ENCODE data around the gene MRPL20. TPM values are rescaled to one million over a fixed set of nuclear protein-coding genes. Genes with fewer than 3 reads are reported as not detected.

MRPL20 gene
- polyA plus RNA-seq, 2 donors: 59.1 to 148 TPM

DNA sequence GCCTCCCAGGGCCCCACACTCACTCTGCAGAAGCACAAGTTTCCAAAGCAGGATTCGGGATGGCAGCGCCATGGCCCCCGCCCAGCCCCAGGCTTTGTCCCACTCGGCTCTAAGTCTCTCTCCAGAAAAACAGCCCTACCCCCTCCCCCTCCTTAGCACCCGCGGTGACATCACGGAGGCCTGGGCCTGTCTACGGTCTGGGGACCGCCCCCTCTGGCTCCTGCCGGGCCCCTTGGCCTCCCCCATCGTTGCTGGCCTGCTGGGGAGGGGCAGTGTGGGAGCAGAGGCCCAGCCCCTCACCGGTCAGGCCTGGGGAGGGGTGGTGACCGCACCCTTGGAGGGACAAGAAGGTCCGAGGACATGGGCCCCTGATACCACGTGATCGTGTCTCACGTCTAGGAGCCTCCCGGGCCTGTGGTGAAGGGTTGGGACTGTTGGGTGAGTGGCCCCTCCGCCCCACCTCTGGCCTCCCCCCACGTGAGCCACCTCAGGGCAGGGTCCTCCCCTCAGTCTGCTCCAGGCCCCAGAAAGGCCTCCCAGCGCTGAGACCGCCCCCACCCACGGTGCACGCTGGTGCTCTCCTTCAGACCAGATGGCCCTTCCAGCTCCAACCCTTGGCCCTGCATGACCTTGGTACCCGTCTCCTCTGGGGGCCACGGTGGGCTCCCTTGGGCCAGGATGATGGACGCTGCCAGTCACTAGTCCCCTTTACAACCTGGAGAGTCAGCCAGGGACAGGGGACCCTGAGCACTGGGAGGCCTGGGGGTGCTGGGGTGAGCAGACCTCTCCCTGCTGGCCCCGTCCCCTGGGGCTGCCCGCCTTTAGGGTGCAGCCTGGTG lies 48.4 kb downstream of the MRPL20 start, which contains the start of gene MXRA8:
MXRA8 (minus strand) TSS at position 123 of the 839 bp plus-strand sequence; CDS start at position 72, 51 bp downstream.
- WGBS, 2 donors: 24 to 31% methylated on average over 29 of the region's 29 CpGs
- Histone ChIP-seq H3K4me3 (ENCODE audit: low read depth in 1 of 2, low read length in 2 of 2) (peak within 1 kb of the TSS; percentile 7 to 34), H3K9me3 (ENCODE audit: control insufficient read depth in 2 of 2, insufficient read depth in 1 of 2, low read depth in 1 of 2, low read length in 1 of 2) (no peaks in the 10 kb centered on the region), H3K36me3 (ENCODE audit: control insufficient read depth in 2 of 2, insufficient read depth in 2 of 2, low read length in 1 of 2) (no peaks in the 10 kb centered on the region), H3K4me1 (ENCODE audit: control insufficient read depth in 2 of 2, insufficient read depth in 2 of 2, low read length in 1 of 2) (peaks cover 9 to 19% of the 10 kb centered on the region in 2 donors), H3K27me3 (ENCODE audit: control insufficient read depth in 1 of 2, insufficient read depth in 2 of 2, low read length in 2 of 2) (no peaks in the 10 kb centered on the region), H3K27ac (ENCODE audit: low read depth in 2 of 2, low read length in 1 of 2) (peak within 1 kb of the TSS; percentile 74 to 78)

- H3K4me1 ChIP-seq (ENCODE audit: control insufficient read depth in 2 of 2, insufficient read depth in 2 of 2, low read length in 1 of 2): peaks cover 9 to 24% of the 10 kb centered on the region in 2 donors
Measured at GRCh38 chr1:1357871-1358432, 49.1 kb downstream of the MRPL20 start.

DNA sequence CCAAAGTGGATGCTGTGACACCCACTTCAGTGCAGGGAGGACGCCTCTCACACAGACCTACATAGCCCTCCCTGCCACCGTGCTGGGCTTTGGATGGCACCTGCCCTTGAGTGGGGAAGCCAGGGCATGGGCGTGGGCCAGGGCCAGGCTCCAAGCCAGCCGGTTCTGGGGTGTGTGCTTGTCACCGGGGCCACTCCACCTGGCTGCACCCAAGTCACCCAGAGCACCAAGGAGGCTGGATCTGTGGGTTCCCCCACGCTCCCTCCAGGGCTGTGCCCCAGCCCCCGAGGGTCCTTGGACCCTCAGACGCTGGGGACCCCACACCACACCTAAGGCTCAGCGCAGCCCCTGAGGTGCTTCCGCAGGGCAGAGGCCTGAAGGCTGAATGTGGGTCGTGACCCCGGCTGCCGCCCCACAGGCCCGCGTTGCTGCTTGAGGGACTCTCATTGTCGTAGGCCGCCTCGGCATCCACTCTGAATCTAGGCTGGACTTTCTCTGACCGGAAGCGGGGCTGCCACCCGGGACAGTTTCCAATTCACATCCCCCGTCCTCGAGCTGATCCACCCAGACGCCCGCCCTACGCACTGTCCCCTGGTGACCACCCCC lies 50.2 kb downstream of the MRPL20 start:
- no peaks in the 10 kb centered on the region for H3K36me3 ChIP-seq (ENCODE audit: control insufficient read depth in 2 of 2, insufficient read depth in 2 of 2, low read length in 1 of 2)
- peak overlapping the region; percentile 58 to 74 for H3K27ac ChIP-seq (ENCODE audit: low read depth in 2 of 2, low read length in 1 of 2)
- no peaks in the 10 kb centered on the region for H3K9me3 ChIP-seq (ENCODE audit: control insufficient read depth in 2 of 2, insufficient read depth in 1 of 2, low read depth in 1 of 2, low read length in 1 of 2)
- WGBS, 2 donors: 47 to 51% methylated on average over 25 to 26 of the region's 26 CpGs
- peak overlapping the region; percentile 11 to 34 for H3K4me3 ChIP-seq (ENCODE audit: low read depth in 1 of 2, low read length in 2 of 2)
- H3K27me3 ChIP-seq (ENCODE audit: control insufficient read depth in 1 of 2, insufficient read depth in 2 of 2, low read length in 2 of 2): peaks cover 0 to 3% of the 10 kb centered on the region in 2 donors
- H3K4me1 ChIP-seq (ENCODE audit: control insufficient read depth in 2 of 2, insufficient read depth in 2 of 2, low read length in 1 of 2): peaks cover 9 to 24% of the 10 kb centered on the region in 2 donors

More at GRCh38 chr1:1357871-1358432, 49.1 kb downstream of the MRPL20 start:
- H3K27ac ChIP-seq (ENCODE audit: low read depth in 2 of 2, low read length in 1 of 2): peak overlapping the region; percentile 74 to 78
- 19 to 23% methylated on average over 17 of the region's 18 CpGs for WGBS, 2 donors
- no peaks in the 10 kb centered on the region for H3K9me3 ChIP-seq (ENCODE audit: control insufficient read depth in 2 of 2, insufficient read depth in 1 of 2, low read depth in 1 of 2, low read length in 1 of 2)
- no peaks in the 10 kb centered on the region for H3K36me3 ChIP-seq (ENCODE audit: control insufficient read depth in 2 of 2, insufficient read depth in 2 of 2, low read length in 1 of 2)
- peak overlapping the region; percentile 7 to 31 for H3K4me3 ChIP-seq (ENCODE audit: low read depth in 1 of 2, low read length in 2 of 2)
- peaks cover 0 to 3% of the 10 kb centered on the region in 2 donors for H3K27me3 ChIP-seq (ENCODE audit: control insufficient read depth in 1 of 2, insufficient read depth in 2 of 2, low read length in 2 of 2)

- WGBS, 2 donors: 31 to 40% methylated on average over 8 of the region's 8 CpGs
- Histone ChIP-seq H3K27me3 (ENCODE audit: control insufficient read depth in 1 of 2, insufficient read depth in 2 of 2, low read length in 2 of 2) (peaks cover 0 to 3% of the 10 kb centered on the region in 2 donors), H3K4me1 (ENCODE audit: control insufficient read depth in 2 of 2, insufficient read depth in 2 of 2, low read length in 1 of 2) (peaks cover 9 to 24% of the 10 kb centered on the region in 2 donors), H3K4me3 (ENCODE audit: low read depth in 1 of 2, low read length in 2 of 2) (peak overlapping the region in 1 of 2 donors; percentile 11), H3K9me3 (ENCODE audit: control insufficient read depth in 2 of 2, insufficient read depth in 1 of 2, low read depth in 1 of 2, low read length in 1 of 2) (no peaks in the 10 kb centered on the region), H3K27ac (ENCODE audit: low read depth in 2 of 2, low read length in 1 of 2) (peak overlapping the region in 1 of 2 donors; percentile 68), H3K36me3 (ENCODE audit: control insufficient read depth in 2 of 2, insufficient read depth in 2 of 2, low read length in 1 of 2) (no peaks in the 10 kb centered on the region)
Measured at GRCh38 chr1:1356166-1356795, 50.8 kb downstream of the MRPL20 start.

- H3K36me3 ChIP-seq (ENCODE audit: control insufficient read depth in 2 of 2, insufficient read depth in 2 of 2, low read length in 1 of 2): no peaks in the 10 kb centered on the region
- H3K4me3 ChIP-seq (ENCODE audit: low read depth in 1 of 2, low read length in 2 of 2): no peak overlapping the region
- H3K27me3 ChIP-seq (ENCODE audit: control insufficient read depth in 1 of 2, insufficient read depth in 2 of 2, low read length in 2 of 2): peaks cover 0 to 3% of the 10 kb centered on the region in 2 donors
- H3K9me3 ChIP-seq (ENCODE audit: control insufficient read depth in 2 of 2, insufficient read depth in 1 of 2, low read depth in 1 of 2, low read length in 1 of 2): no peaks in the 10 kb centered on the region
- H3K4me1 ChIP-seq (ENCODE audit: control insufficient read depth in 2 of 2, insufficient read depth in 2 of 2, low read length in 1 of 2): peaks cover 9 to 24% of the 10 kb centered on the region in 2 donors
- 5 to 7% methylated on average over 34 to 52 of the region's 52 CpGs for WGBS, 2 donors
- no peak overlapping the region for H3K27ac ChIP-seq (ENCODE audit: low read depth in 2 of 2, low read length in 1 of 2)
Measured at GRCh38 chr1:1355416-1355815, 51.7 kb downstream of the MRPL20 start.

DNA sequence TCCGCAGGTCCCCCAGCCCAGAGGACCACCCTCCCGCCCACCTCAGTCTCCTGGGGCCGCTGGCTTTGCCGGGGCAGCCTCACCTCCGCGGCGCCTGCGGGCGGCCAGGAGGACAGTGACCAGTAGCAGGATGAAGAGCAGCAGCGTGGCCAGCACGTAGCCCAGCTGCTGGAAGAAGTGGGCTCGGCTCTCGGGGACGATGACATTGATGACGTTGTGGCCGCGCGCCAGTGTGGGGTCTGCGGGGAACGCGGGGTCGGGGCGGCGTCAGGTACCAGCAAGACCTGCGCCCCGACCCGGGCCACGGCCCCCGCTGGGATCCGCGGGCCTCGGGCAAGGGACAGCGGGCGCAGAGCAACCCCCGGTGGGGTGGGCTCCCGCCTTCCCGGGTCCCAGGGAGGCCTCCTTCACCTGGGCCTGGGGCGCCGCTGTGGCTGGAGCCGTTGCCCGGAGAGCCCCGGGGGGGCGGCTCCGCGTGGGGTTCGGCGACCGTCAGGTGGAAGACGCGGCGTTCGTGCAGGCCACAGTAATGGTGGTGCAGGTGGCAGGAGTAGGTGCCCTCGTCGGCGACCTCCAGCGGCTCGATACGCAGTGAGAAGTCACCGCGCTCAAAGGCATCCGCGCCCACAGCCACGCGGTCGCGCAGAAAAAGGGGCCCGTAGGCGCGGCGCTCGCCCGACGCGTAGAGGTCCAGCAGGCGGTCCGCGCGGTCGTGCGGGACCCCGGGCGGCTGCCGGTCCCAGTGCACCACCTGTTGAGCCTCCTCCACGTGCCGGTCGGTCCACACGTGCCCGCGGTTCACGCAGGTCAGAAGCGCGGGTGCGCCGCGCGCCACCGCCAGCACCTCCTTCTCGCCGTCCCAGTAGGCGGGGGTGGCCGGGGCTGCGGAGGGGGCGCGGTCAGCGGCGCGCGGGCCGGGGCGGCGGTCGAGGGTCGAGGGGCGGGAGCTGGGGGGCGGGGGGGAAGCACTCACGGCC lies 52.5 kb downstream of the MRPL20 start:
- Histone ChIP-seq H3K27ac (ENCODE audit: low read depth in 2 of 2, low read length in 1 of 2) (no peak overlapping the region), H3K27me3 (ENCODE audit: control insufficient read depth in 1 of 2, insufficient read depth in 2 of 2, low read length in 2 of 2) (peaks cover 0 to 3% of the 10 kb centered on the region in 2 donors), H3K36me3 (ENCODE audit: control insufficient read depth in 2 of 2, insufficient read depth in 2 of 2, low read length in 1 of 2) (no peaks in the 10 kb centered on the region), H3K4me3 (ENCODE audit: low read depth in 1 of 2, low read length in 2 of 2) (no peak overlapping the region), H3K9me3 (ENCODE audit: control insufficient read depth in 2 of 2, insufficient read depth in 1 of 2, low read depth in 1 of 2, low read length in 1 of 2) (no peaks in the 10 kb centered on the region), H3K4me1 (ENCODE audit: control insufficient read depth in 2 of 2, insufficient read depth in 2 of 2, low read length in 1 of 2) (peaks cover 9 to 24% of the 10 kb centered on the region in 2 donors)
- WGBS, 2 donors: 36 to 37% methylated on average over 77 to 116 of the region's 116 CpGs

DNA sequence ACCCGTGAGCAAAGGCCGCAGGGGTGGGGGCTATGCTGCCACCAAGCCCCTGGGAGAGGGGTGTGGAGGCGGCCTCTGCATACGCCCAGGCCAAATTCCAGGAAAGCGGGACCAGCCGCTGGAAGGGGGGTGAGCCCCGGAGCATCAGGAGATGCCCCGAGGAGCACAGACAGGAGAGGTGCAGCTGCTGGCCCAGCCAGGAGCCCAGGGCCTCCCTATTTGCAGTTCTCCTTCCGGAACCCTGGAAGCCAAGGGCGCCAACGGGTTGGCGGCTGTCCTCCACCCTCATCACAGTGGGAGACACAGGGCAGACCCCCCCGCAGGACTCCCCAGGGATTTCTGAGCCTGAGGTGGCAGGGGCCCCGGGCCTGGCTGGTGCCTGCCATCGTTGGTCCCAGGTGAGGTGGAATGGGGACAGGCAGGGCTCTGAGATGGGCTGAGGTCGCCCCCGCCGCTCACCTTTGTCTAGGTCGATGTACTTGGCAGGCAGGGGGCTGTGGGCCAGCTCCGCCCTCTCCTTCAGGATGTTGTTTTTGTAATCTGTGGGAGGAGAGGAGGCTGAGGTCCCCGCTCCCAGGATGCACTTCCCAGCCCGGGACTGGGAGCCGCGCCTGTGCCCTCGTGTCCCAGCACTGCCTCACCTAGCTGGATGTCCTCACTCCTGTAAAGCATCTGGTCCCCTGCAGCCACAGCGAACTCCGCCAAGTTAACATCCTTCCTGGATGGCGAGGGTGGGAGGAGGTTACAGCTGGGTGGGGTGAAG lies 53.5 kb downstream of the MRPL20 start:
- Histone ChIP-seq H3K4me3 (ENCODE audit: low read depth in 1 of 2, low read length in 2 of 2) (no peak overlapping the region), H3K9me3 (ENCODE audit: control insufficient read depth in 2 of 2, insufficient read depth in 1 of 2, low read depth in 1 of 2, low read length in 1 of 2) (no peaks in the 10 kb centered on the region), H3K27me3 (ENCODE audit: control insufficient read depth in 1 of 2, insufficient read depth in 2 of 2, low read length in 2 of 2) (peaks cover 0 to 3% of the 10 kb centered on the region in 2 donors), H3K4me1 (ENCODE audit: control insufficient read depth in 2 of 2, insufficient read depth in 2 of 2, low read length in 1 of 2) (peaks cover 9 to 21% of the 10 kb centered on the region in 2 donors), H3K36me3 (ENCODE audit: control insufficient read depth in 2 of 2, insufficient read depth in 2 of 2, low read length in 1 of 2) (no peaks in the 10 kb centered on the region), H3K27ac (ENCODE audit: low read depth in 2 of 2, low read length in 1 of 2) (no peak overlapping the region)
- WGBS, 2 donors: 17 to 28% methylated on average over 28 of the region's 28 CpGs

DNA sequence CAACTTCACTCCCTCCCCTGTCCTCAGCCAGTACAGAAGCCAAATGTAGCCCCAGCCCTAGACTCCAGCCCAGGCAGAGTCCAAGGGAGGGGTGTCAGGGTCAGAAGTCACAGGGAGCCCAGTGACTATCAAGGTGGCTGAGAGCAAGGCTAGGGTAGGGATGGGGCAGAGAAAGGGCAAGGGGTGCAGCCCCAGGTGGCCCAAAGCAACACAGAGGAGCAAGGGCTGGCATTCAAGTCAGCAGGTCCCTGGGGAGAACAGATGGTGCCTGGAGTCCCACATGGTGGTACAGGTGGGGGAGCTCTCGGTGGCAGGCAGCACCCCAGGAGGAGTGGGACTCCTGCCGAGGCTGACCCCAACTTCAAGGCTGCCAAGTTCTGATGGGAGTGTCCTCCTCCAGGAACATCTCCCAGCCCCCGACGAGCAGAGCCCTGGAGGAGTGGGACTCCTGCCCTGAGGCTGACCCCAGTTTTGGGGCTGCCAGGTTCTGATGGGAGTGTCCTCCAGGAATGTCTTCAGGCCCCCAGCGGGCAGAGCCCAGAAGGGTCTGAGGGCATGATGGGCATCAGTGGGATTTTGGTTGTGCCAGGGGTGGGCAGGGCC lies 54.2 kb downstream of the MRPL20 start:
- H3K4me1 ChIP-seq (ENCODE audit: control insufficient read depth in 2 of 2, insufficient read depth in 2 of 2, low read length in 1 of 2): peaks cover 12 to 19% of the 10 kb centered on the region in 2 donors
- H3K4me3 ChIP-seq (ENCODE audit: low read depth in 1 of 2, low read length in 2 of 2): no peak overlapping the region

More for the DNA sequence above, 54.2 kb downstream of the MRPL20 start:
- Histone ChIP-seq H3K27me3 (ENCODE audit: control insufficient read depth in 1 of 2, insufficient read depth in 2 of 2, low read length in 2 of 2) (peaks cover 0 to 3% of the 10 kb centered on the region in 2 donors), H3K27ac (ENCODE audit: low read depth in 2 of 2, low read length in 1 of 2) (no peak overlapping the region), H3K9me3 (ENCODE audit: control insufficient read depth in 2 of 2, insufficient read depth in 1 of 2, low read depth in 1 of 2, low read length in 1 of 2) (no peaks in the 10 kb centered on the region), H3K36me3 (ENCODE audit: control insufficient read depth in 2 of 2, insufficient read depth in 2 of 2, low read length in 1 of 2) (no peaks in the 10 kb centered on the region)
- 20 to 23% methylated on average over 4 to 5 of the region's 5 CpGs for whole genome bisulfite sequencing, 2 donors
